Adrenal gland (tissue), 5 donors: Measurements from ENCODE around the gene DAB2IP.

ENCODE experiments used
- POLR2A ChIP-seq, 2 donors: fragments of 450-650 bp; IDR thresholded peaks; one replicate each; pipeline ENCODE4 v1.6.1; 2017; ENCODE audit warnings: antibody characterized with exemption in 2 of 2, mild to moderate bottlenecking in 2 of 2, moderate library complexity in 1 of 2
- TF ChIP-seq, protein P1 (sequence below), 6 experiments: fragments of 450-650 bp in 4 of 6; fragments of 200-600 bp in 2 of 6; sonication (generic) in 1 of 6; IDR thresholded peaks; 1 replicate in 5 of 6; 2 replicates in 1 of 6; pipeline versions ENCODE4 v1.5.1 to v1.8.0; 2016 to 2021; ENCODE audit warnings: antibody characterized with exemption in 6 of 6, mild to moderate bottlenecking in 2 of 6, moderate library complexity in 1 of 6
- donor health status: DM: no; HTN: no; CAD: no.

DNA sequence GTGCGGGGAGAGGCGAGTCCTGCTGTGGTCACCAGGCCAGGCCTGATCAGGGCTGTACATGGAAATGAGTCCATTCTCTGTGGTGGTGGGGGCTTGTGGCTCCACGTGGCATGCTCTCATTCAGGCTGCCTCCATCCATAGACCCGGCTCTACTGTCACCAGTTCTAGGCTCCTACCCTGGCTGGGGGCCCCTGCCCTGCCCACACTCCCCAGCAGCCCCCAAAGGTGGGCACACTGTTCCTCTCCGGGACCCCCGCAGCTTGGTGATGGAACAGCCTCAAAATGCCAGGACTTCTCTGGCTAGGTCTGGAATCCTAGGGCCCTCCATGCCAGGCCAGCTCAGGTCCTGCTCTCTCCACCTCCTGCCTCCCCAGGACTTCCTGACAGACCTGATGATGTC is 111.7 kb downstream of the DAB2IP start:
- TF ChIP-seq, protein P1, sequence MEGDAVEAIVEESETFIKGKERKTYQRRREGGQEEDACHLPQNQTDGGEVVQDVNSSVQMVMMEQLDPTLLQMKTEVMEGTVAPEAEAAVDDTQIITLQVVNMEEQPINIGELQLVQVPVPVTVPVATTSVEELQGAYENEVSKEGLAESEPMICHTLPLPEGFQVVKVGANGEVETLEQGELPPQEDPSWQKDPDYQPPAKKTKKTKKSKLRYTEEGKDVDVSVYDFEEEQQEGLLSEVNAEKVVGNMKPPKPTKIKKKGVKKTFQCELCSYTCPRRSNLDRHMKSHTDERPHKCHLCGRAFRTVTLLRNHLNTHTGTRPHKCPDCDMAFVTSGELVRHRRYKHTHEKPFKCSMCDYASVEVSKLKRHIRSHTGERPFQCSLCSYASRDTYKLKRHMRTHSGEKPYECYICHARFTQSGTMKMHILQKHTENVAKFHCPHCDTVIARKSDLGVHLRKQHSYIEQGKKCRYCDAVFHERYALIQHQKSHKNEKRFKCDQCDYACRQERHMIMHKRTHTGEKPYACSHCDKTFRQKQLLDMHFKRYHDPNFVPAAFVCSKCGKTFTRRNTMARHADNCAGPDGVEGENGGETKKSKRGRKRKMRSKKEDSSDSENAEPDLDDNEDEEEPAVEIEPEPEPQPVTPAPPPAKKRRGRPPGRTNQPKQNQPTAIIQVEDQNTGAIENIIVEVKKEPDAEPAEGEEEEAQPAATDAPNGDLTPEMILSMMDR (IDR thresholded peaks at IDR 0.05), result no peak
- no peak for TF ChIP-seq POLR2A (IDR thresholded peaks at IDR 0.05)
